Central memory CD4-positive, alpha-beta T cell (primary cell): ENCODE data around the gene MTOR.
"Not testable (repeated sequence)": the region's sequence is repeated elsewhere in the genome, so short reads cannot be mapped to it uniquely, and the experiment has no call there.

Experiments used
- DNase-seq: peaks from one replicate; pipeline ENCODE4 v3.0.0; 2022

The MTOR gene

GRCh38 chr1:11100149-11100493 lies 162.2 kb downstream of the MTOR start:
- no peak for DNase-seq

- DNase-seq = peak; percentile 92
Measured at GRCh38 chr1:11099310-11100148, 162.8 kb downstream of the MTOR start, which contains the start of gene EXOSC10. EXOSC10 (minus strand) TSS chr1:11099869; CDS start chr1:11099831, 38 bp downstream.

- DNase-seq = no peak
Measured at GRCh38 chr1:11098931-11099309, 163.4 kb downstream of the MTOR start.

GRCh38 chr1:11083784-11084183 lies 178.6 kb downstream of the MTOR start:
- not testable (repeated sequence) for DNase-seq

GRCh38 chr1:11080931-11081330 lies 181.4 kb downstream of the MTOR start:
- no peak for DNase-seq

GRCh38 chr1:11078631-11079030 lies 183.7 kb downstream of the MTOR start:
- no peak for DNase-seq

GRCh38 chr1:11073398-11073797 lies 189.0 kb downstream of the MTOR start:
- not testable (repeated sequence) for DNase-seq

- no peak for DNase-seq
Measured at GRCh38 chr1:11072216-11072917, 190.0 kb downstream of the MTOR start.

- no peak for DNase-seq
Measured at GRCh38 chr1:11071463-11072215, 190.7 kb downstream of the MTOR start.

GRCh38 chr1:11070876-11071275 lies 191.5 kb downstream of the MTOR start:
- DNase-seq = no peak

GRCh38 chr1:11068600-11069473 lies 193.5 kb downstream of the MTOR start:
- no peak for DNase-seq

GRCh38 chr1:11067716-11068599 lies 194.4 kb downstream of the MTOR start:
- no peak for DNase-seq

GRCh38 chr1:11065796-11066195 lies 196.6 kb downstream of the MTOR start:
- no peak for DNase-seq

GRCh38 chr1:11064942-11065341 lies 197.4 kb downstream of the MTOR start:
- no peak for DNase-seq

GRCh38 chr1:11063937-11064537 lies 198.3 kb downstream of the MTOR start:
- not testable (repeated sequence) for DNase-seq

GRCh38 chr1:11062965-11063401 lies 199.4 kb downstream of the MTOR start:
- DNase-seq = no peak

- DNase-seq = no peak
Measured at GRCh38 chr1:11061652-11062365, 200.5 kb downstream of the MTOR start.

GRCh38 chr1:11059968-11060830 lies 202.2 kb downstream of the MTOR start, which contains the start of gene SRM:
SRM (minus strand) TSS chr1:11060018; CDS start chr1:11059943, 75 bp downstream.
- DNase-seq = peak; percentile 89
